Nephron progenitor cell (in vitro differentiated cells): ENCODE data around the gene UBE2L3.
"Not testable (repeated sequence)": the region's sequence is repeated elsewhere in the genome, so short reads cannot be mapped to it uniquely, and the experiment has no call there.

Source experiments
- DNase-seq: peaks from one replicate; pipeline ENCODE4 v3.0.0; 2021
- H3K27ac Mint-ChIP-seq: 2 replicates; pipeline ENCODE4 v1.8.0; 2021; ENCODE audit warnings: mild to moderate bottlenecking, moderate library complexity, mixed read lengths
- H3K27me3 Mint-ChIP-seq: 2 replicates; pipeline ENCODE4 v1.8.0; 2021; ENCODE audit warnings: mild to moderate bottlenecking, low read depth, mixed read lengths; ENCODE audit not compliant: poor library complexity
- H3K36me3 Mint-ChIP-seq: 2 replicates; pipeline ENCODE4 v1.8.0; 2021; ENCODE audit warnings: low read depth, mixed read lengths
- H3K4me1 Mint-ChIP-seq: 2 replicates; pipeline ENCODE4 v1.8.0; 2021; ENCODE audit warnings: mixed read lengths
- H3K4me3 Mint-ChIP-seq: 2 replicates; pipeline ENCODE4 v1.8.0; 2021; ENCODE audit warnings: mild to moderate bottlenecking, moderate library complexity, mixed read lengths
- H3K9me3 Mint-ChIP-seq: 2 replicates; pipeline ENCODE4 v1.8.0; 2021; ENCODE audit warnings: mild to moderate bottlenecking, moderate library complexity, mixed read lengths
- CTCF ChIP-seq: fragments of 200-600 bp; sonication (generic); IDR thresholded peaks from 2 replicates; pipeline ENCODE4 v1.5.0; 2021; ENCODE audit warnings: antibody characterized with exemption

Gene UBE2L3

GRCh38 chr22:21571679-21572078, 4.2 kb downstream of the UBE2L3 start:
- Mint-ChIP-seq H3K36me3 (peaks cover 20% of the 10 kb centered on the region), H3K27ac (peak overlapping the region; percentile 66), H3K27me3 (peaks cover 3% of the 10 kb centered on the region), H3K4me1 (peaks cover 48% of the 10 kb centered on the region), H3K4me3 (no peak overlapping the region), H3K9me3 (no peaks in the 10 kb centered on the region)
- TF ChIP-seq CTCF: no peak
- DNase-seq: no peak

GRCh38 chr22:21573293-21573734, 5.8 kb downstream of the UBE2L3 start:
- Mint-ChIP-seq H3K4me1 (peaks cover 48% of the 10 kb centered on the region), H3K27ac (peak overlapping the region; percentile 70)

GRCh38 chr22:21573750-21574494, 6.4 kb downstream of the UBE2L3 start:
- no peak for TF ChIP-seq CTCF
- H3K4me3 Mint-ChIP-seq: no peak overlapping the region
- peaks cover 47% of the 10 kb centered on the region for H3K4me1 Mint-ChIP-seq
- no peaks in the 10 kb centered on the region for H3K9me3 Mint-ChIP-seq
- H3K27me3 Mint-ChIP-seq: peaks cover 3% of the 10 kb centered on the region
- no peak for DNase-seq
- peaks cover 35% of the 10 kb centered on the region for H3K36me3 Mint-ChIP-seq
- peak overlapping the region; percentile 40 for H3K27ac Mint-ChIP-seq

More at GRCh38 chr22:21573293-21573734, 5.8 kb downstream of the UBE2L3 start:
- DNase-seq: no peak
- Mint-ChIP-seq H3K9me3 (no peaks in the 10 kb centered on the region), H3K4me3 (no peak overlapping the region), H3K36me3 (peaks cover 29% of the 10 kb centered on the region), H3K27me3 (peaks cover 3% of the 10 kb centered on the region)
- TF ChIP-seq CTCF: no peak

- no peak for DNase-seq
- H3K27me3 Mint-ChIP-seq: no peaks in the 10 kb centered on the region
- no peak for TF ChIP-seq CTCF
- no peak overlapping the region for H3K27ac Mint-ChIP-seq
- H3K9me3 Mint-ChIP-seq: no peaks in the 10 kb centered on the region
- H3K4me1 Mint-ChIP-seq: peaks cover 12% of the 10 kb centered on the region
- peaks cover 29% of the 10 kb centered on the region for H3K36me3 Mint-ChIP-seq
- H3K4me3 Mint-ChIP-seq: no peak overlapping the region
Observed at GRCh38 chr22:21579474-21579851, 11.9 kb downstream of the UBE2L3 start.

GRCh38 chr22:21580623-21581007, 13.1 kb downstream of the UBE2L3 start:
- H3K36me3 Mint-ChIP-seq: peaks cover 34% of the 10 kb centered on the region
- peak overlapping the region; percentile 94 for H3K27ac Mint-ChIP-seq

GRCh38 chr22:21581009-21581713, 13.6 kb downstream of the UBE2L3 start:
- not testable (repeated sequence) for DNase-seq, H3K27ac Mint-ChIP-seq, H3K4me3 Mint-ChIP-seq, H3K27me3 Mint-ChIP-seq, H3K9me3 Mint-ChIP-seq
- Mint-ChIP-seq H3K36me3 (peaks cover 32% of the 10 kb centered on the region), H3K4me1 (peaks cover 12% of the 10 kb centered on the region)

More at GRCh38 chr22:21580623-21581007, 13.1 kb downstream of the UBE2L3 start:
- not testable (repeated sequence) for H3K27me3 Mint-ChIP-seq, DNase-seq, H3K4me3 Mint-ChIP-seq, H3K9me3 Mint-ChIP-seq
- peaks cover 12% of the 10 kb centered on the region for H3K4me1 Mint-ChIP-seq
